ENCODE results near the gene COPA. TPM values are rescaled to one million over a fixed set of nuclear protein-coding genes. Genes with fewer than 3 reads are reported as not detected.
A peak's percentile ranks its signal among the peaks of the same experiment; 100 is the strongest.

Gene COPA
- total RNA-seq, 1 experiment from 2014 or later, result 118 TPM

DNA sequence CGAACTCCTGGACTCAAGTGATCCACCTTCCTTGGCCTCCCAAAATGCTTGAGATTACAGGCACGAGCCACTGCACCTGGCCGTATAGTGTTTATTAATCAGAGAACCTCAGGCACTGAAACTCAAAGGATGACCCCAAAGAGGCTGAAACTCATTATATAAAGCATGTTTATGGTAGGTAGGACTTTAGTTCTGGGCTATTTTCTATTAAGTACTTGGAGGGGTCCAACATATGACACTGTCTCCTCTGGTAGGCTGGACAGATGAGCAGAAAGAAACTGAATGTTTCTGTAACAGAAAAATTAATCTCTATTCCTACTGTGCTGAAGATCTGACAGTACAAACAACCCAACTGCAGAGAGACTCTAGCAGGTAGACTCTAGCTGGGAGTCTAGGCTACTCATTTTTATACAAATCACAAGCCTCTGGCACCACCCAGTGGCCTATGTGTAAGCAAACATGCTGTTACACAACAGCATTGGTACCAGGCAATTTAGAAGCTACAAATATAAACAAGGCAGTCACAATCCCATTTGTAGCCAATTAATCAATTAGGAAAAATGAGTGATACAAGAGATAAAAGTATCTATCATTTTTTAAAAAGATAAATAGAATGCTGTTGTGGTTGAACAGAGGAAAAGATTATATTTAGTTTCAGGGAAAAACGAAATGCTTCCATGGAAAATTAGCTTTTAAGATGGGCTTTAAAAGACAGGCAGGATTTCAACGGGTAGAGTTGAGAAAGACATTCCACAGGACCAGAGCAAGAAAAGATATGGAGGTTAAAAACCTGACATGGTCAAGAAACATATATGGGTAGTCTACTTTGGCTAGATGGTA lies 91.1 kb downstream of the COPA start:
- Histone ChIP-seq H2AK5ac (ENCODE audit: insufficient read length, low read length) (no peak overlapping the region), H3K27ac (ENCODE audit: insufficient read length, low read depth, low read length) (no peak overlapping the region), H3K56ac (ENCODE audit: insufficient read length, low read depth, low read length) (no peak overlapping the region), H4K5ac (ENCODE audit: insufficient read length, low read depth, low read length) (no peak overlapping the region), H3K14ac (ENCODE audit: insufficient read depth, low read length) (no peak overlapping the region), H3K79me2 (ENCODE audit: insufficient read depth, low read length) (peaks cover 6% of the 10 kb centered on the region; the same call in 1 of the 2 replicates), H3K4ac (ENCODE audit: low read depth, low read length) (no peak overlapping the region), H2BK120ac (ENCODE audit: low read depth, low read length, poor library complexity, severe bottlenecking) (no peak overlapping the region), H3K4me1 (ENCODE audit: insufficient read depth, low read length) (no peaks in the 10 kb centered on the region), H3T11ph (ENCODE audit: low read length) (no peak overlapping the region), H3K23ac (ENCODE audit: insufficient read length, low read depth, low read length) (no peak overlapping the region), H2AFZ (ENCODE audit: low read length) (no peak overlapping the region), H3K18ac (ENCODE audit: insufficient read length, low read depth, low read length) (no peak overlapping the region), H3K23me2 (ENCODE audit: insufficient read length, low read depth, low read length, poor library complexity, severe bottlenecking) (no peaks in the 10 kb centered on the region), H2BK5ac (ENCODE audit: insufficient read length, low read length) (no peak overlapping the region), H4K20me1 (ENCODE audit: control insufficient read depth, insufficient read depth, insufficient read length) (no peaks in the 10 kb centered on the region), H3K9me3 (ENCODE audit: control insufficient read depth, low read depth, low read length) (no peaks in the 10 kb centered on the region), H2BK12ac (ENCODE audit: insufficient read length, low read depth, low read length) (no peak overlapping the region), H2BK20ac (ENCODE audit: low read depth, low read length, poor library complexity, severe bottlenecking) (no peak overlapping the region), H3K9ac (ENCODE audit: extremely low read depth, insufficient read length, low read length) (no peak overlapping the region), H4K91ac (ENCODE audit: insufficient read length, low read depth, low read length) (no peak overlapping the region), H3K27me3 (ENCODE audit: insufficient read depth, low read length) (no peaks in the 10 kb centered on the region), H3K4me2 (ENCODE audit: insufficient read depth, insufficient read length, low read length) (no peak overlapping the region), H4K8ac (replicated peaks; ENCODE audit: insufficient read length, low read depth, low read length) (no peak overlapping the region), H2BK15ac (ENCODE audit: low read depth, low read length) (no peak overlapping the region), H3K79me1 (ENCODE audit: insufficient read depth, low read depth, low read length, poor library complexity, severe bottlenecking) (peaks cover 5% of the 10 kb centered on the region)
- Mint-ChIP-seq H3K4me1 (peaks cover 9% of the 10 kb centered on the region in 2 experiments), H3K36me3 (ENCODE audit: insufficient read depth in 1 of 3, low read depth in 3 of 3) (peaks cover 4 to 28% (median 26%) of the 10 kb centered on the region in 3 experiments; a peak in 6 of 7 replicates), H3K4me3 (no peak overlapping the region), H3K27me3 (ENCODE audit: low read depth) (no peaks in the 10 kb centered on the region), H3K9me3 (no peaks in the 10 kb centered on the region), H3K27ac (peak overlapping the region in 1 of 3 experiments; percentile 59; a peak in 2 of 7 replicates)
- WGBS (ENCODE audit: extremely low coverage, insufficient read length, low lambda C conversion rate), result no CpG with 5 or more reads among the region's 5 CpGs
- DNase-seq, result peak; percentile 52
- TF ChIP-seq, protein P1, sequence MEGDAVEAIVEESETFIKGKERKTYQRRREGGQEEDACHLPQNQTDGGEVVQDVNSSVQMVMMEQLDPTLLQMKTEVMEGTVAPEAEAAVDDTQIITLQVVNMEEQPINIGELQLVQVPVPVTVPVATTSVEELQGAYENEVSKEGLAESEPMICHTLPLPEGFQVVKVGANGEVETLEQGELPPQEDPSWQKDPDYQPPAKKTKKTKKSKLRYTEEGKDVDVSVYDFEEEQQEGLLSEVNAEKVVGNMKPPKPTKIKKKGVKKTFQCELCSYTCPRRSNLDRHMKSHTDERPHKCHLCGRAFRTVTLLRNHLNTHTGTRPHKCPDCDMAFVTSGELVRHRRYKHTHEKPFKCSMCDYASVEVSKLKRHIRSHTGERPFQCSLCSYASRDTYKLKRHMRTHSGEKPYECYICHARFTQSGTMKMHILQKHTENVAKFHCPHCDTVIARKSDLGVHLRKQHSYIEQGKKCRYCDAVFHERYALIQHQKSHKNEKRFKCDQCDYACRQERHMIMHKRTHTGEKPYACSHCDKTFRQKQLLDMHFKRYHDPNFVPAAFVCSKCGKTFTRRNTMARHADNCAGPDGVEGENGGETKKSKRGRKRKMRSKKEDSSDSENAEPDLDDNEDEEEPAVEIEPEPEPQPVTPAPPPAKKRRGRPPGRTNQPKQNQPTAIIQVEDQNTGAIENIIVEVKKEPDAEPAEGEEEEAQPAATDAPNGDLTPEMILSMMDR (conservative IDR thresholded peaks at IDR 0.05), result peak; percentile 90

All from H9 (cell line).